H9 (cell line): ENCODE measurements around the gene OR51F1. TPM values are rescaled to one million over a fixed set of nuclear protein-coding genes. Genes with fewer than 3 reads are reported as not detected.

ENCODE experiments used
- DNase-seq: peaks from one replicate; pipeline ENCODE4 v3.0.0-alpha.2; 2017
- H2AFZ ChIP-seq: one replicate; pipeline ENCODE4 v1.6.1; 2013; ENCODE audit warnings: mild to moderate bottlenecking, low read length, control low read depth, moderate library complexity
- H2AK5ac ChIP-seq: 2 replicates; pipeline ENCODE4 v1.6.1; 2013; ENCODE audit warnings: low read length, control low read depth, mixed read lengths; ENCODE audit not compliant: insufficient read length
- H2BK120ac ChIP-seq: one replicate; pipeline ENCODE4 v1.6.1; 2013; ENCODE audit warnings: low read depth, mild to moderate bottlenecking, low read length, control low read depth, inconsistent platforms; ENCODE audit not compliant: poor library complexity, severe bottlenecking
- H2BK12ac ChIP-seq: 2 replicates; pipeline ENCODE4 v1.6.1; 2013; ENCODE audit warnings: low read length, control low read depth, mixed read lengths, low read depth; ENCODE audit not compliant: insufficient read length
- H2BK15ac ChIP-seq: 2 replicates; pipeline ENCODE4 v1.6.1; 2013; ENCODE audit warnings: low read depth, low read length, control low read depth
- H2BK20ac ChIP-seq: one replicate; pipeline ENCODE4 v1.6.1; 2013; ENCODE audit warnings: low read depth, mild to moderate bottlenecking, low read length, control low read depth, inconsistent platforms; ENCODE audit not compliant: poor library complexity, severe bottlenecking
- H2BK5ac ChIP-seq: 2 replicates; pipeline ENCODE4 v1.6.1; 2013; ENCODE audit warnings: low read length, control low read depth, mixed read lengths; ENCODE audit not compliant: insufficient read length
- H3K14ac ChIP-seq: 2 replicates; pipeline ENCODE4 v1.6.1; 2013; ENCODE audit warnings: low read length, control low read depth; ENCODE audit not compliant: insufficient read depth
- H3K18ac ChIP-seq: 2 replicates; pipeline ENCODE4 v1.6.1; 2013; ENCODE audit warnings: low read depth, mild to moderate bottlenecking, mixed read lengths, low read length, control low read depth; ENCODE audit not compliant: insufficient read length
- H3K23ac ChIP-seq: 2 replicates; pipeline ENCODE4 v1.6.1; 2013; ENCODE audit warnings: low read length, control low read depth, mixed read lengths, low read depth; ENCODE audit not compliant: insufficient read length
- H3K23me2 ChIP-seq: 2 replicates; pipeline ENCODE4 v1.6.1; 2013; ENCODE audit warnings: low read depth, mild to moderate bottlenecking, mixed read lengths, low read length, control low read depth; ENCODE audit not compliant: insufficient read length, poor library complexity, severe bottlenecking
- H3K27ac ChIP-seq: 2 replicates; pipeline ENCODE4 v1.5.1; 2013; ENCODE audit warnings: low read length, control low read depth, mixed read lengths, low read depth; ENCODE audit not compliant: insufficient read length
- H3K27me3 ChIP-seq: 2 replicates; pipeline ENCODE4 v1.6.1; 2013; ENCODE audit warnings: low read length, control low read depth, inconsistent platforms; ENCODE audit not compliant: insufficient read depth
- H3K4ac ChIP-seq: 2 replicates; pipeline ENCODE4 v1.6.1; 2013; ENCODE audit warnings: low read depth, mild to moderate bottlenecking, control low read depth, inconsistent platforms, low read length, moderate library complexity
- H3K4me1 ChIP-seq: 2 replicates; pipeline ENCODE4 v1.6.1; 2013; ENCODE audit warnings: low read length, control low read depth, inconsistent platforms; ENCODE audit not compliant: insufficient read depth
- H3K4me2 ChIP-seq: 2 replicates; pipeline ENCODE4 v1.6.1; 2013; ENCODE audit warnings: low read length, control low read depth, mixed read lengths; ENCODE audit not compliant: insufficient read length, insufficient read depth
- H3K56ac ChIP-seq: 2 replicates; pipeline ENCODE4 v1.6.1; 2013; ENCODE audit warnings: low read depth, mild to moderate bottlenecking, mixed read lengths, low read length, control low read depth; ENCODE audit not compliant: insufficient read length
- H3K79me1 ChIP-seq: 2 replicates; pipeline ENCODE4 v1.6.1; 2013; ENCODE audit warnings: low read depth, mild to moderate bottlenecking, moderate library complexity, low read length, control low read depth, inconsistent platforms; ENCODE audit not compliant: insufficient read depth, poor library complexity, severe bottlenecking
- H3K79me2 ChIP-seq: 2 replicates; pipeline ENCODE4 v1.6.1; 2013; ENCODE audit warnings: low read length, control low read depth, inconsistent platforms; ENCODE audit not compliant: insufficient read depth
- H3K9ac ChIP-seq: 2 replicates; pipeline ENCODE4 v1.6.1; 2013; ENCODE audit warnings: low read length, control low read depth, mixed read lengths; ENCODE audit not compliant: insufficient read length; ENCODE audit errors: extremely low read depth
- H3K9me3 ChIP-seq: one replicate; pipeline ENCODE4 v1.6.1; 2013; ENCODE audit warnings: low read depth, low read length, inconsistent platforms; ENCODE audit not compliant: control insufficient read depth
- H3T11ph ChIP-seq: one replicate; pipeline ENCODE4 v1.6.1; 2013; ENCODE audit warnings: mild to moderate bottlenecking, low read length, control low read depth, inconsistent platforms
- H4K20me1 ChIP-seq: one replicate; pipeline ENCODE4 v1.6.1; 2013; ENCODE audit not compliant: control insufficient read depth, insufficient read length, insufficient read depth
- H4K5ac ChIP-seq: 2 replicates; pipeline ENCODE4 v1.6.1; 2013; ENCODE audit warnings: low read depth, mild to moderate bottlenecking, mixed read lengths, low read length, control low read depth; ENCODE audit not compliant: insufficient read length
- H4K8ac ChIP-seq: replicated peaks from 2 replicates; pipeline ENCODE4 v1.6.1; 2013; ENCODE audit warnings: low read length, control low read depth, mixed read lengths, low read depth; ENCODE audit not compliant: insufficient read length
- H4K91ac ChIP-seq: 2 replicates; pipeline ENCODE4 v1.6.1; 2013; ENCODE audit warnings: low read depth, mild to moderate bottlenecking, moderate library complexity, mixed read lengths, low read length, control low read depth; ENCODE audit not compliant: insufficient read length
- H3K27ac Mint-ChIP-seq, 3 experiments: 2 replicates in 2 of 3; 3 replicates in 1 of 3; pipeline ENCODE4 v1.8.0; 2020 to 2021; ENCODE audit warnings: mixed read lengths in 3 of 3, mild to moderate bottlenecking in 1 of 3, moderate library complexity in 1 of 3
- H3K27me3 Mint-ChIP-seq: 2 replicates; pipeline ENCODE4 v1.8.0; 2021; ENCODE audit warnings: low read depth, mild to moderate bottlenecking, moderate library complexity, mixed read lengths
- H3K36me3 Mint-ChIP-seq, 3 experiments: 2 replicates in 2 of 3; 3 replicates in 1 of 3; pipeline ENCODE4 v1.8.0; 2020 to 2021; ENCODE audit warnings: low read depth in 3 of 3, mixed read lengths in 3 of 3; ENCODE audit not compliant: insufficient read depth in 1 of 3
- H3K4me1 Mint-ChIP-seq, 2 experiments: 2 replicates each; pipeline ENCODE4 v1.8.0; 2020; ENCODE audit warnings: mixed read lengths in 2 of 2
- H3K4me3 Mint-ChIP-seq, 2 experiments: 2 replicates in 1 of 2; 3 replicates in 1 of 2; pipeline ENCODE4 v1.8.0; 2020 to 2021; ENCODE audit warnings: mild to moderate bottlenecking in 2 of 2, mixed read lengths in 2 of 2, moderate library complexity in 1 of 2
- H3K9me3 Mint-ChIP-seq, 2 experiments: 2 replicates in 1 of 2; 3 replicates in 1 of 2; pipeline ENCODE4 v1.8.0; 2020; ENCODE audit warnings: mild to moderate bottlenecking in 2 of 2, mixed read lengths in 2 of 2, moderate library complexity in 1 of 2
- total RNA-seq: library from RNA; stranded (reverse); gene quantifications from 2 replicates; pipeline ENCODE4 v1.2.1, GENCODE V29; 2021
- TF ChIP-seq, protein P1 (sequence below): fragments of 200-600 bp; sonication (generic); conservative IDR thresholded peaks from 3 replicates; pipeline ENCODE4 v1.8.0; 2021; ENCODE audit warnings: antibody characterized with exemption, mild to moderate bottlenecking

Gene OR51F1
- total RNA-seq, 1 experiment from 2014 or later = not detected

GRCh38 chr11:4768094-4768493 is 1.6 kb downstream of the OR51F1 start:
- Mint-ChIP-seq H3K27me3 (no peaks in the 10 kb centered on the region), H3K9me3 (no peaks in the 10 kb centered on the region), H3K4me3 (no peak overlapping the region), H3K4me1 (no peaks in the 10 kb centered on the region), H3K36me3 (no peaks in the 10 kb centered on the region), H3K27ac (no peak overlapping the region)
- no peak overlapping the region for H3K27ac ChIP-seq
- no peak overlapping the region for H2BK12ac ChIP-seq
- no peak overlapping the region for H3K18ac ChIP-seq
- no peak overlapping the region for H3K14ac ChIP-seq
- no peaks in the 10 kb centered on the region for H4K20me1 ChIP-seq
- H3K4ac ChIP-seq = no peak overlapping the region
- H2BK20ac ChIP-seq = no peak overlapping the region
- DNase-seq = no peak
- TF ChIP-seq, protein P1, sequence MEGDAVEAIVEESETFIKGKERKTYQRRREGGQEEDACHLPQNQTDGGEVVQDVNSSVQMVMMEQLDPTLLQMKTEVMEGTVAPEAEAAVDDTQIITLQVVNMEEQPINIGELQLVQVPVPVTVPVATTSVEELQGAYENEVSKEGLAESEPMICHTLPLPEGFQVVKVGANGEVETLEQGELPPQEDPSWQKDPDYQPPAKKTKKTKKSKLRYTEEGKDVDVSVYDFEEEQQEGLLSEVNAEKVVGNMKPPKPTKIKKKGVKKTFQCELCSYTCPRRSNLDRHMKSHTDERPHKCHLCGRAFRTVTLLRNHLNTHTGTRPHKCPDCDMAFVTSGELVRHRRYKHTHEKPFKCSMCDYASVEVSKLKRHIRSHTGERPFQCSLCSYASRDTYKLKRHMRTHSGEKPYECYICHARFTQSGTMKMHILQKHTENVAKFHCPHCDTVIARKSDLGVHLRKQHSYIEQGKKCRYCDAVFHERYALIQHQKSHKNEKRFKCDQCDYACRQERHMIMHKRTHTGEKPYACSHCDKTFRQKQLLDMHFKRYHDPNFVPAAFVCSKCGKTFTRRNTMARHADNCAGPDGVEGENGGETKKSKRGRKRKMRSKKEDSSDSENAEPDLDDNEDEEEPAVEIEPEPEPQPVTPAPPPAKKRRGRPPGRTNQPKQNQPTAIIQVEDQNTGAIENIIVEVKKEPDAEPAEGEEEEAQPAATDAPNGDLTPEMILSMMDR = no peak
- H2BK5ac ChIP-seq = no peak overlapping the region
- no peak overlapping the region for H2AK5ac ChIP-seq
- H4K5ac ChIP-seq = no peak overlapping the region
- no peaks in the 10 kb centered on the region for H3K4me1 ChIP-seq
- H3K27me3 ChIP-seq = no peaks in the 10 kb centered on the region
- no peaks in the 10 kb centered on the region for H3K79me1 ChIP-seq
- no peaks in the 10 kb centered on the region for H3K23me2 ChIP-seq
- H3K56ac ChIP-seq = no peak overlapping the region
- H3T11ph ChIP-seq = no peak overlapping the region
- H3K23ac ChIP-seq = no peak overlapping the region
- no peaks in the 10 kb centered on the region for H3K79me2 ChIP-seq
- no peak overlapping the region for H4K91ac ChIP-seq
- H4K8ac ChIP-seq = no peak overlapping the region
- no peak overlapping the region for H3K4me2 ChIP-seq
- H3K9ac ChIP-seq = no peak overlapping the region
- H3K9me3 ChIP-seq = no peaks in the 10 kb centered on the region
- no peak overlapping the region for H2AFZ ChIP-seq
- no peak overlapping the region for H2BK120ac ChIP-seq
- no peak overlapping the region for H2BK15ac ChIP-seq
